H9 (cell line): Measurements from ENCODE around the gene BCKDHA. TPM values are rescaled to one million over a fixed set of nuclear protein-coding genes. Genes with fewer than 3 reads are reported as not detected.

ENCODE experiments used
- DNase-seq: peaks from one replicate; pipeline ENCODE4 v3.0.0-alpha.2; 2017
- H2AFZ ChIP-seq: one replicate; pipeline ENCODE4 v1.6.1; 2013; ENCODE audit warnings: mild to moderate bottlenecking, low read length, control low read depth, moderate library complexity
- H2AK5ac ChIP-seq: 2 replicates; pipeline ENCODE4 v1.6.1; 2013; ENCODE audit warnings: low read length, control low read depth, mixed read lengths; ENCODE audit not compliant: insufficient read length
- H2BK120ac ChIP-seq: one replicate; pipeline ENCODE4 v1.6.1; 2013; ENCODE audit warnings: low read depth, mild to moderate bottlenecking, low read length, control low read depth, inconsistent platforms; ENCODE audit not compliant: poor library complexity, severe bottlenecking
- H2BK12ac ChIP-seq: 2 replicates; pipeline ENCODE4 v1.6.1; 2013; ENCODE audit warnings: low read length, control low read depth, mixed read lengths, low read depth; ENCODE audit not compliant: insufficient read length
- H2BK15ac ChIP-seq: 2 replicates; pipeline ENCODE4 v1.6.1; 2013; ENCODE audit warnings: low read depth, low read length, control low read depth
- H2BK20ac ChIP-seq: one replicate; pipeline ENCODE4 v1.6.1; 2013; ENCODE audit warnings: low read depth, mild to moderate bottlenecking, low read length, control low read depth, inconsistent platforms; ENCODE audit not compliant: poor library complexity, severe bottlenecking
- H2BK5ac ChIP-seq: 2 replicates; pipeline ENCODE4 v1.6.1; 2013; ENCODE audit warnings: low read length, control low read depth, mixed read lengths; ENCODE audit not compliant: insufficient read length
- H3K14ac ChIP-seq: 2 replicates; pipeline ENCODE4 v1.6.1; 2013; ENCODE audit warnings: low read length, control low read depth; ENCODE audit not compliant: insufficient read depth
- H3K18ac ChIP-seq: 2 replicates; pipeline ENCODE4 v1.6.1; 2013; ENCODE audit warnings: low read depth, mild to moderate bottlenecking, mixed read lengths, low read length, control low read depth; ENCODE audit not compliant: insufficient read length
- H3K23ac ChIP-seq: 2 replicates; pipeline ENCODE4 v1.6.1; 2013; ENCODE audit warnings: low read length, control low read depth, mixed read lengths, low read depth; ENCODE audit not compliant: insufficient read length
- H3K23me2 ChIP-seq: 2 replicates; pipeline ENCODE4 v1.6.1; 2013; ENCODE audit warnings: low read depth, mild to moderate bottlenecking, mixed read lengths, low read length, control low read depth; ENCODE audit not compliant: insufficient read length, poor library complexity, severe bottlenecking
- H3K27ac ChIP-seq: 2 replicates; pipeline ENCODE4 v1.5.1; 2013; ENCODE audit warnings: low read length, control low read depth, mixed read lengths, low read depth; ENCODE audit not compliant: insufficient read length
- H3K27me3 ChIP-seq: 2 replicates; pipeline ENCODE4 v1.6.1; 2013; ENCODE audit warnings: low read length, control low read depth, inconsistent platforms; ENCODE audit not compliant: insufficient read depth
- H3K4ac ChIP-seq: 2 replicates; pipeline ENCODE4 v1.6.1; 2013; ENCODE audit warnings: low read depth, mild to moderate bottlenecking, control low read depth, inconsistent platforms, low read length, moderate library complexity
- H3K4me1 ChIP-seq: 2 replicates; pipeline ENCODE4 v1.6.1; 2013; ENCODE audit warnings: low read length, control low read depth, inconsistent platforms; ENCODE audit not compliant: insufficient read depth
- H3K4me2 ChIP-seq: 2 replicates; pipeline ENCODE4 v1.6.1; 2013; ENCODE audit warnings: low read length, control low read depth, mixed read lengths; ENCODE audit not compliant: insufficient read length, insufficient read depth
- H3K56ac ChIP-seq: 2 replicates; pipeline ENCODE4 v1.6.1; 2013; ENCODE audit warnings: low read depth, mild to moderate bottlenecking, mixed read lengths, low read length, control low read depth; ENCODE audit not compliant: insufficient read length
- H3K79me1 ChIP-seq: 2 replicates; pipeline ENCODE4 v1.6.1; 2013; ENCODE audit warnings: low read depth, mild to moderate bottlenecking, moderate library complexity, low read length, control low read depth, inconsistent platforms; ENCODE audit not compliant: insufficient read depth, poor library complexity, severe bottlenecking
- H3K79me2 ChIP-seq: 2 replicates; pipeline ENCODE4 v1.6.1; 2013; ENCODE audit warnings: low read length, control low read depth, inconsistent platforms; ENCODE audit not compliant: insufficient read depth
- H3K9ac ChIP-seq: 2 replicates; pipeline ENCODE4 v1.6.1; 2013; ENCODE audit warnings: low read length, control low read depth, mixed read lengths; ENCODE audit not compliant: insufficient read length; ENCODE audit errors: extremely low read depth
- H3K9me3 ChIP-seq: one replicate; pipeline ENCODE4 v1.6.1; 2013; ENCODE audit warnings: low read depth, low read length, inconsistent platforms; ENCODE audit not compliant: control insufficient read depth
- H3T11ph ChIP-seq: one replicate; pipeline ENCODE4 v1.6.1; 2013; ENCODE audit warnings: mild to moderate bottlenecking, low read length, control low read depth, inconsistent platforms
- H4K20me1 ChIP-seq: one replicate; pipeline ENCODE4 v1.6.1; 2013; ENCODE audit not compliant: control insufficient read depth, insufficient read length, insufficient read depth
- H4K5ac ChIP-seq: 2 replicates; pipeline ENCODE4 v1.6.1; 2013; ENCODE audit warnings: low read depth, mild to moderate bottlenecking, mixed read lengths, low read length, control low read depth; ENCODE audit not compliant: insufficient read length
- H4K8ac ChIP-seq: replicated peaks from 2 replicates; pipeline ENCODE4 v1.6.1; 2013; ENCODE audit warnings: low read length, control low read depth, mixed read lengths, low read depth; ENCODE audit not compliant: insufficient read length
- H4K91ac ChIP-seq: 2 replicates; pipeline ENCODE4 v1.6.1; 2013; ENCODE audit warnings: low read depth, mild to moderate bottlenecking, moderate library complexity, mixed read lengths, low read length, control low read depth; ENCODE audit not compliant: insufficient read length
- H3K27ac Mint-ChIP-seq, 3 experiments: 2 replicates in 2 of 3; 3 replicates in 1 of 3; pipeline ENCODE4 v1.8.0; 2020 to 2021; ENCODE audit warnings: mixed read lengths in 3 of 3, mild to moderate bottlenecking in 1 of 3, moderate library complexity in 1 of 3
- H3K27me3 Mint-ChIP-seq: 2 replicates; pipeline ENCODE4 v1.8.0; 2021; ENCODE audit warnings: low read depth, mild to moderate bottlenecking, moderate library complexity, mixed read lengths
- H3K36me3 Mint-ChIP-seq, 3 experiments: 2 replicates in 2 of 3; 3 replicates in 1 of 3; pipeline ENCODE4 v1.8.0; 2020 to 2021; ENCODE audit warnings: low read depth in 3 of 3, mixed read lengths in 3 of 3; ENCODE audit not compliant: insufficient read depth in 1 of 3
- H3K4me1 Mint-ChIP-seq, 2 experiments: 2 replicates each; pipeline ENCODE4 v1.8.0; 2020; ENCODE audit warnings: mixed read lengths in 2 of 2
- H3K4me3 Mint-ChIP-seq, 2 experiments: 2 replicates in 1 of 2; 3 replicates in 1 of 2; pipeline ENCODE4 v1.8.0; 2020 to 2021; ENCODE audit warnings: mild to moderate bottlenecking in 2 of 2, mixed read lengths in 2 of 2, moderate library complexity in 1 of 2
- H3K9me3 Mint-ChIP-seq, 2 experiments: 2 replicates in 1 of 2; 3 replicates in 1 of 2; pipeline ENCODE4 v1.8.0; 2020; ENCODE audit warnings: mild to moderate bottlenecking in 2 of 2, mixed read lengths in 2 of 2, moderate library complexity in 1 of 2
- WGBS: extraction: QIAGEN DNeasy Blood & Tissue Kit; methylation state at CpG from one replicate; pipeline ENCODE4 v1.1.7; 2013; ENCODE audit warnings: missing lambda C conversion rate, low lambda C conversion rate, mixed read lengths; ENCODE audit not compliant: insufficient read length; ENCODE audit errors: extremely low coverage; 5-methylcytosine and 5-hydroxymethylcytosine counted together
- total RNA-seq: library from RNA; stranded (reverse); gene quantifications from 2 replicates; pipeline ENCODE4 v1.2.1, GENCODE V29; 2021
- TF ChIP-seq, protein P1 (sequence below): fragments of 200-600 bp; sonication (generic); conservative IDR thresholded peaks from 3 replicates; pipeline ENCODE4 v1.8.0; 2021; ENCODE audit warnings: antibody characterized with exemption, mild to moderate bottlenecking

BCKDHA gene
- total RNA-seq, 1 experiment from 2014 or later: 21.1 TPM

DNA sequence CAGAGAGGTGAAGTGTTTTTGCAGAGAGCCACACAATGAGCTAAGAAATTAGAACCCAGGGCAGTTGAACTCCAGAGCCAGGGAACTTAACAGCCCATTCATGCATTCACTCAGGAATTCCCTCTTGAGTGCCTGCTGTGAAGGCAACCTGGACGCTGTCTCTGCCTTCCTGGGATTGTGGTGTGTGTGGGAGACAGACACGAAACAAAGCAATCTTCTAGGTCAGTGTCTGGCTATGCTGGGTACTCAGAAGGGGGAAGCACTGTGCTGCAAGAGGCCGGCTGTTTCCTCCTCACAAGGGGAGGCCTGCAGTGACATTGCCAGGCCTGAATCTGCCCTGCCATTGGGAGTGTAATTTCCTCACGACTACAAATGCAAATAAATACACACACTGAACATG, 9.7 kb downstream of the BCKDHA start:
- Mint-ChIP-seq H3K4me1 (peaks cover 7 to 18% of the 10 kb centered on the region in 2 experiments), H3K9me3 (no peaks in the 10 kb centered on the region), H3K27me3 (no peaks in the 10 kb centered on the region), H3K27ac (peak overlapping the region; percentile 38 to 95 (median 62)), H3K4me3 (no peak overlapping the region; a peak in 1 of 5 replicates), H3K36me3 (peaks cover 0 to 4% (median 4%) of the 10 kb centered on the region in 3 experiments; a peak in 2 of 7 replicates)
- no peak overlapping the region for H3K18ac ChIP-seq
- H3K23ac ChIP-seq: no peak overlapping the region
- H2BK15ac ChIP-seq: no peak overlapping the region
- no peak overlapping the region for H3K4me2 ChIP-seq
- H3K27me3 ChIP-seq: no peaks in the 10 kb centered on the region
- peak overlapping the region; percentile 24 for H3K27ac ChIP-seq
- peaks cover 3% of the 10 kb centered on the region for H4K20me1 ChIP-seq
- no peak overlapping the region for H2AFZ ChIP-seq
- H2BK5ac ChIP-seq: no peak overlapping the region
- no peak overlapping the region for H3T11ph ChIP-seq
- no peak overlapping the region for H4K8ac ChIP-seq
- TF ChIP-seq, protein P1, sequence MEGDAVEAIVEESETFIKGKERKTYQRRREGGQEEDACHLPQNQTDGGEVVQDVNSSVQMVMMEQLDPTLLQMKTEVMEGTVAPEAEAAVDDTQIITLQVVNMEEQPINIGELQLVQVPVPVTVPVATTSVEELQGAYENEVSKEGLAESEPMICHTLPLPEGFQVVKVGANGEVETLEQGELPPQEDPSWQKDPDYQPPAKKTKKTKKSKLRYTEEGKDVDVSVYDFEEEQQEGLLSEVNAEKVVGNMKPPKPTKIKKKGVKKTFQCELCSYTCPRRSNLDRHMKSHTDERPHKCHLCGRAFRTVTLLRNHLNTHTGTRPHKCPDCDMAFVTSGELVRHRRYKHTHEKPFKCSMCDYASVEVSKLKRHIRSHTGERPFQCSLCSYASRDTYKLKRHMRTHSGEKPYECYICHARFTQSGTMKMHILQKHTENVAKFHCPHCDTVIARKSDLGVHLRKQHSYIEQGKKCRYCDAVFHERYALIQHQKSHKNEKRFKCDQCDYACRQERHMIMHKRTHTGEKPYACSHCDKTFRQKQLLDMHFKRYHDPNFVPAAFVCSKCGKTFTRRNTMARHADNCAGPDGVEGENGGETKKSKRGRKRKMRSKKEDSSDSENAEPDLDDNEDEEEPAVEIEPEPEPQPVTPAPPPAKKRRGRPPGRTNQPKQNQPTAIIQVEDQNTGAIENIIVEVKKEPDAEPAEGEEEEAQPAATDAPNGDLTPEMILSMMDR: no peak
- DNase-seq: peak; percentile 67
- no peaks in the 10 kb centered on the region for H3K23me2 ChIP-seq
- no peaks in the 10 kb centered on the region; the same call in 1 of the 2 replicates for H3K4me1 ChIP-seq
- no peak overlapping the region for H4K5ac ChIP-seq
- no peak overlapping the region for H3K56ac ChIP-seq
- no peak overlapping the region for H2BK120ac ChIP-seq
- H4K91ac ChIP-seq: no peak overlapping the region
- no peak overlapping the region for H3K14ac ChIP-seq
- H2BK20ac ChIP-seq: no peak overlapping the region
- no CpG with 5 or more reads among the region's 4 CpGs for WGBS
- no peaks in the 10 kb centered on the region for H3K79me1 ChIP-seq
- H3K79me2 ChIP-seq: no peaks in the 10 kb centered on the region
- no peak overlapping the region for H2BK12ac ChIP-seq
- H3K4ac ChIP-seq: no peak overlapping the region
- no peaks in the 10 kb centered on the region for H3K9me3 ChIP-seq
- H2AK5ac ChIP-seq: no peak overlapping the region
- H3K9ac ChIP-seq: no peak overlapping the region
